GM18508 (cell line): ENCODE results near the gene RPP25.

Experiments
- ATAC-seq: cut with Tn5 transposase; IDR thresholded peaks from one replicate; pipeline ENCODE4 v1.9.1; 2021; ENCODE audit warnings: moderate number of reproducible peaks; ENCODE audit not compliant: insufficient read depth, unreplicated experiment

RPP25 gene, protein sequence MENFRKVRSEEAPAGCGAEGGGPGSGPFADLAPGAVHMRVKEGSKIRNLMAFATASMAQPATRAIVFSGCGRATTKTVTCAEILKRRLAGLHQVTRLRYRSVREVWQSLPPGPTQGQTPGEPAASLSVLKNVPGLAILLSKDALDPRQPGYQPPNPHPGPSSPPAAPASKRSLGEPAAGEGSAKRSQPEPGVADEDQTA

DNA sequence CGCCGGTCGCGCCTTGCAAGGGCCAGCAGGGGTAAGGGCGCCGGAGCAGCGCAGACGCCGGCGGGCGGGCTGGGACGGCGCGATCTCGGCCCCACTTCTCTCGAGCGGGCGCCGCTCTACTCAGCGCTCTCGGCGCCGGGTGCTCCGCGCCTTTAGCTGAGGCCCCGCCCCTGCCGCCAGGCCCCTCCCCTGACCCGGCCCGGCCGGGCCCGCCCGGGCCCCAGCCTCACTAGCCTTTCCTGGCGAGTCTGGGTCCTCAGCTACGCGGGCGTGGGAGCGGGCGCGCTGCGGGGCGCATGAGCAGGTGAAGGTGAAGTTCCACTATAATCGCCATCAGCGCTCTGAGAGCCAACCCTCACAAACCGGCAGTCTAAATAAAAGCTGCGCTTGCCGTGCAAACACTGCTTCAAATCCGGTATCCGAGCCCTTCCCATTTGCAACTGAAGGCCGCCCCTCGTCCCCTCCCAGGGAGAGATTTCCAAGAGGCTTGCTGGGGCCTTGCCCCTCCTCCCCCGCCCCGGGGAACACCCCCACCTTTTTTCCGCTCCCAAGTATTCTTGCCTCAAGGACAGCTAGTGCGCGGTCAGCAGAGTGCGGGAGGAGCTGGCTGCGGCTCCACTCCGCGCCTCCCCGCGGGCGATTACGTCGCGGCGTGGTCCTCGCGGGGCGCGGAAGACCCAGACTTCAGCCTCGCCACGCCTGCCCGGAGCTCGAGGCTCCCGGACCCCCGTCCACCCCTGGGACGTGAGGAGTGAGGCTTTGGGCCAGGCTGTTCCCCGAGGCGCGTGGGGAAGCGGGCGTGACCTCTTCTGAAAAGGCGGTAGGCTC is at the start of gene RPP25:
RPP25 (minus strand) TSS at position 125 of the 828 bp plus-strand sequence. CDS start 189 bp downstream, outside the sequence.
- no peak for ATAC-seq

DNA sequence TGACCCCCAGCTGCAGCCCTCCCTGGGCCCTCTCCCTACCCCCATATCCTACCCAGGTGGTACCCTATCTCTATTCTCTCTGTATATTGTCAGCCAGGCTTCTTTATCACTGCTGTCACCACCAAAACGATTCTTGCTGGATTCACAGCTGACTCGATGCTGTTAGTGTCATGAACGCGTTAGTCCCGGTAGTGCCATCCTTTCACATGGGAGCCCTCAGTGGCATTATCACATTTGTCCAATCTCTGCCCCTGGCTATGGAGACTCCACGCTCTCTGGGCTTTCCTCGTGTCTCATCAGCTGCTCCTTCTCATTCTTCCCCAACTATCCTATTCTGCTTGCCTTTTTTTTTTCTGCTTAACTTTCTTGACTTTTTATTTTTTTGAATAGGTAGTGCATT is 45.8 kb upstream of the RPP25 start:
- no peak for ATAC-seq

DNA sequence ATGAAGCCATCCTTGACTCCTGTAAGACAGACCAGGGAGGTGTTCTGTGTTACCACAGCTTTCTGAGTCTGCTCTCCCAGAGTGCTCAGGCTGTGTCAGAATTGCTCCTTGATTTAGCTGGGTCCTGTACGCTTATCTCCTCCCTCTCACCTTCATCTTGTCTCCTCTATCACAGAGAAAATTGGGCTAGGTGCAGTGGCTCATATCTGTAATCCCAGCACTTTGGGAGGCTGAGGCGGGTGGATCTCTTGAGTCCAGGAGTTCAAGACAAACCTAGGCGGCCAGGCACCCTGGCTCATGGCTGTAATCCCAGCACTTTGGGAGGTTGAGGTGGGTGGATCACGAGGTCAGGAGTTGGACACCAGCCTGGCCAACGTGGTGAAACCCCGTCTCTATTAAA is 44.7 kb upstream of the RPP25 start:
- no peak for ATAC-seq

DNA sequence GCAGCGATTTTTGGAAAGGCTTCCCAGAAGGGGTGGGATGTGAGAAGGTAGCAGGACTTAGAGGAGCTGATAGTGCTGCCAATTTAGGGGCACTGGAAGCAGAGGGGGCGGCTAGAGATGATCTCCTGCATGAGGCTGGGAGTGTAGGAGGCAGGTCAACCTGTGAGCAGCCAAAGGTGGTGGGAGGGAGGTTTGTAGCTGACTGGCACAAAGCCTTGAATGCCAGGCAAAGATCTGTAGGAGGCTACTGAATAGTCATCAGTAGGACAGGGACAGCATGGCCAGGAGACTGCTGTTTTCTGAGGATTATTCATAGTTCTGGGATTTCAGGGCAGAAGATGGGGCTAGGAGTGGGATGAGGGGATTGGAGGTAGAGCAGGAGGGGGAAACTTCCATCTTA is 41.0 kb upstream of the RPP25 start:
- no peak for ATAC-seq

DNA sequence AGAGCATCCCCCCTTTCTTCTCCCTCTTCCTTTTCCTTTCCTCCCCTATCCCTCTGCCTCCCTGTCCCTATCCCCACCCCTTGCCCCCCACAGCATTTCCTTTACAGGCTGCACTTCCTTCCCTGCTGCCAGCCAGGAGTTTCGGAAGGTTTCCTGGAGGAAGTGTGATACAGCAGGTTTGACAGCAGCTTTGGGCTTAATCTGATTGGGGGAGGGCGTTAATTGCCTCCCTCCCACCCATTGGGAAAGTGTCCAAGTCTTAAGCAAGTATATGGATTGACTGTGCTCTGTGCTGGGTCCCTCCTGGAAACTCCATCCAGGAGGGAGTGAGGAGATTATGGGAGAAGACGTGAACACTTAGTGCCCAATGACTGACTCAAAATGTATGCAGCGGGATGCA is 40.6 kb upstream of the RPP25 start:
- ATAC-seq = no peak

DNA sequence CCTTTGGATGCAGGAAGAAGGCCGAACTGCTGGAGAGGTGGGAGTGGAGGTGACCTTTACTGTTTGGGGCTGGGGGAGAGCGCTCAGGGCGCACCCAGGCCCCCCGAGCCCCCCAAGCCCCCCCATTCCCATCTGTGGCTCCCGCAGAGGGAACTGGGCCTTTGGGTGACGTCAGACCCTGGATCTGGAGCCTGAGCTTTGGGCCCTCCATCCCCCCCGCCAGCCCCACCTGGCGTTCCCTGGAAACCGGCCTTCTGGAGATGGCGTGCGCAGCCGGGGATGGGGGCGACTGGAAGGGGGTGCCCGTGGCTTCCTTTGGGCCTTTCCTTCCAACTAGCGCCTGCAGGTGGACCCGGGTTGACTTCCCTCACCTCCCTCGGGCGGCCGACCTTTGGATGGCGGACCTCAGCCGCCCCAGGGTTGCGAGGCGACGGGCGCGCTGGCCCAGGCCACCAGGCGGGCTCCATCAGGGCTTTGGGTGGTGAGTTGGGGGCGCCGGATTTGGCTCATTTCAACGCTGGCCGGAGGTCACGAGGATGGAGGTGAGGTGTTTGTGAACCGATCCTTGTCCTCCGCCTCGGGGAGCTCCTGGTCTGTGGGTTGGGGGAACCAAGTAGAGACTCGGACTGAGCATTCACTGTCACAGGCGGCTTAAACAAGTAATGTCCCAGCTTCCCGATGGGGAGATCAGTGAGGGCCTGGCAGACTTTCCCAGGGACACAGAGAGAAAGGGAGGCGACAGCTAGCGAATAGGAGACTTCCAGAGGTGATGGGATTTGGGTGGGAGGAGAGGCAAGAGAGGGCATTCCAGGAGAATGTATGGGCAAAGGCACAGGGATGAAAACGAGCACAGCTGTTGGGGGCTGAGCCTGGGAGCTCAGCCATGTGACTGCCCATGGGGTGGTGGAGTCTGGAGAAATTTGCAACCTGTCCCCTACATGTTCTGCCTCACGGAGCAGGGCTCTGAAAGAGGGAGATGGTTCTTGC is 39.5 kb upstream of the RPP25 start:
- no peak for ATAC-seq

DNA sequence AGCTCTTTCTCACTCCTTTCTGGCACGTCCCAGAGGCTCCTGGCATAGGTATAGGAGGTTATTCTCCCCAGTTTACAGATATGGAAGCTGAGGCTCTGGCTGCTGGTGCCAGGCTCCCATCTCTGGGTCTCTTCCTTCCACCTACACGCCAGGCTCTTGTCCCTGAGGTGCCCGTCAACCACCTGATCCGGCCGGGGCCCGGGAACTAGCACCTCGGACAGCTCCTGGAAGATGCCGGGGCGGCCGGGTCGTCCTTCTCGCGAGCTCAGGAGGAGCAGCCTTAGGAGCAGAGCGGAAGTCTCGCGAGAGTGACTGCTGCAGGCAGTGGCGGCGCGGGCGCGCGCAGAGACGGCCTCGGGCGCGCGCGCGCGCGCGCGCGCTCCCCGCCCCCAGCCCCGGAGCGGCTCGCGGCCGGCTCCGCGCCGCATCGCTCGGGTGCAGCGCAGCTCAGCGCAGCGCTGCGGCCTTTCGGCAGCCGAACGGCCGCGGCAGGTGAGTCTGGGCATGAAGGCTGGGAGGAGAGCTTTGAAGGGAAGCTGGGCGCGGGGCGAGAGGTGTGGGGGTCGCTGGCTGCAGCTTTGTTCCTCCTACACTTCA is 38.7 kb upstream of the RPP25 start, which contains the start of gene SCAMP5:
SCAMP5 (plus strand) TSS at position 382 of the 597 bp plus-strand sequence. CDS start 16,277 bp downstream, outside the sequence.
- ATAC-seq = no peak

DNA sequence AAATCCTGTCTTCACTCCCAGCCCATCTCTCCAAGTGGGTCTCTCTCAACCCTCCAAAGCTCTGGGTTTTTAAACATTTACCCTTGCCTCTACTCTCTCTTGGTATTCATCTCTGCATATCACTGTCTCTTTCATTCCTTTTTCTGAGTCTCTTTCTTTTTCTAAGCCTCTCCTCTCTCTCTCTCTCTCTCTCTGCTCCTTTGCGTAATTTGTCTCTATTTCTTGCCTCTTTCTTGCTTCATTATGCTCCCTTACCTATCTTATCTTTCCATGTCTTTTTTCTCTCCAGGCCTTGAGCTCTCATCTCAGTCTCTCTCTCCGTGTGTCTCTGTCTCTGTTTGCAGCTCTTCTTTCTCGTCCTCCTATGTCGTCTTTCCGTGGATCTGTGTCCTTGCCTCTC is 38.1 kb upstream of the RPP25 start:
- no peak for ATAC-seq

DNA sequence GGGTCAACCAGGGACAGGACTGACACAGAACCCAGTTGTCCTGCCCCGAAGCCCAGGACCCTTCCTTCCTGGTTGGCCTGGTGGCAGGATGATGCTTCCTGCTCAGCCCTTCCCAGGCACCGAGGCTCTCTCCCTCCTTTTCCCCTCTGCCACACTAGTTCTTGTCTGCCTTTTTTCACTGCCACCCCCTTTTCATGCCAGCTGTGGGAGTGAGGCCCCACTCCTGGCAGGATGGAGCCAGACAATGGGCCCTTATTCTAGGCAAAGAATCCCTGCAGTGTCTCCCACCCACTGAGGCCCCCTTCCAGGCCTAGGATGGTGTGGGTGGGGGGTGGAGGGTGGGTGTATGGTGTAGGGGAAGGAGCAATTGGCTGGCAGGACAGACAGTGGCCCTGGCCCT is 37.7 kb upstream of the RPP25 start:
- ATAC-seq = no peak

DNA sequence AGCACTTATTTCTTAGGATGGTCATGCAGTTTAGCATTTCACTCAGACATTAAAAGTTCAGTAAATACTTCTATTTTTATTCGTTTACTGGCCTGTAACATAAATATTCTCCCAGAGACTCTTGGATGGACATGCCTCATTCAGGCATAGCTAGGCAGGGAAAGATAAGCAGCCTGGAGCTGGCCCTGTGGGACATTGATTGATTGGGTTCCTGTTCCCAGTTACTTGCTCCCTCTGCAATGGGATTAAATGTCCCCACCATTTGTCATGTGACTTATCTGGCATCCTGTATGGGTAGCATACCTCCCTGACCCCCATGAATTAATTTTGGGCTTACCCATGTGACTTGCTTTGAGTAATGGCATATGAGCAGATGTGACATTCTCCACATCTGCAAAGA is 36.0 kb upstream of the RPP25 start:
- no peak for ATAC-seq

DNA sequence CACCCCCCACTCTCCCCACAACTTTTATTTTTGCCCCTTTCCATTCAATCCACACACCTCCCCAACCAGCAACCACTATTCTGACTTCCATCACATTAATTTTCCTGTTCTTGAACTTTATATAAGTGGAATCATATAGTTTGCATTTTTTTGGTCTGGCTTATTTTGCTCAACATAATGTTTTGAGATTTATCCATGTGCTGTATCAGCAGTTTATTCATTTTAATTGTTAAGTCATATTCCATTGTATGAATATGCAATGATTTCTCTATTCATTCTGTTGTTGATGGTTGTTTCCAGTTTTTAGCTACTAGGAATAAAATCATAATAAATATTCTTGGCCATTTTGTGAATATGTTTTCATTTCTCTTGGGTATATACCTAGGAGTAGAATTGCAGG is 33.0 kb upstream of the RPP25 start:
- ATAC-seq = no peak

DNA sequence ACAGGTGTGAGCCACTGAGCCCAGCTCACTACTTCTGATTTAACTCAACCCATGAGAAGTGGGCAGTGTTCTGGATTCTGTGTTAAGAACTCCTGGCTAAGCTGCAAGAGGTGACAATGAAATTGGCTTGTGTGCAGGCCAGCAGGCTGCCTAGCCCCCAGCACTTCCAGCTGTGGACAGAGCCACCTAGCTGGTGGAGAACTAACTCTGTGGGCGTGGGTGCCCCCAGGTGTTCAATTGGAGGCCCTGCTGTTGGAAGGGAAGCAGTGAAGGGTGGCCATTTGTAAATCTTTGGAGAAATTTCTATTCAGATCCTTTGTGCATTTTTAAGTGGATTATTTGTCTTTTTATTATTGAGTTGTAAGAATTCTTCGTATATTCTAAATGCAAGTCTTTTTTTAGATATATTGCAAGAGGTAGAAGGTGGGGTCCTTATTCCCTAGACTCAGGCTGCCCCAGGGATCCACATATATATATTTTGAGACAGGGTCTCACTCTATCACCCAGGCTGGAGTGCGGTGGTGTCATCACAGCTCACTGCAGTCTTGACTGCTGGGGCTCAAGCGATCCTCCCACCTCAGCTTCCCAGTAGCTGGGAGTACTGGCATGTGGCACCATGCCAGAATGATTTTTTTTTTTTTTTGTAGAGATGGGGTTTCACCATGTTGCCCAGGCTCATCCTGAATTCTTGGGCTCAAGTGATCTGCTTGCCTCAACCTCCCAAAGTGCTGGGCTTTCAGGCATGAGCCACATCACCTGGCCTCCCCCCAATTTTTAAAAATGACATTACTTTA is 31.6 kb upstream of the RPP25 start:
- no peak for ATAC-seq

DNA sequence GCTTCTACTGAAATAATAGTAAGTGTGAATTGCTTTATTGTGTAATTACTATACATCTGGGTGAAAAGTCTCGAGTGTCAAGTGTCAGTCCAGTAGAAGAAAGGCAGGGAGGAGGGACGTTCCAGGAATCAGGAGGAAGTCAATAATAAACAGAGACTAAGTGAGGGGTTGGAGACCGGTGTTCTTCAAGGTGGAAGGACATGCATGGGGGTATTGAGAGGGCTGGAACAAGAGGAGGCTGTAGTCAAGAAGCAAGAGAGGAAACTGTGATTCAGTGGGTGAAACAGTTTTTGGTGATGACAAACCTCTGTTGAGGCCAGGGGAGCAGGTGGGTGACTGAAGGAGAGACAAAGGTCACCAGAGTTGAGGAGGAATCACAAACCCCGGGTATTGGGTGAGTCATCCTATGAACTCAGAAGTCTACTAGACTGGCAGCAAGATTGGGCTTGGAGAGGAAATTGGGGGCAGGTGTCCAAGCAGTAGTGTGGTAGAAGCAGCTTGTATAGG is 27.2 kb upstream of the RPP25 start:
- ATAC-seq = no peak

DNA sequence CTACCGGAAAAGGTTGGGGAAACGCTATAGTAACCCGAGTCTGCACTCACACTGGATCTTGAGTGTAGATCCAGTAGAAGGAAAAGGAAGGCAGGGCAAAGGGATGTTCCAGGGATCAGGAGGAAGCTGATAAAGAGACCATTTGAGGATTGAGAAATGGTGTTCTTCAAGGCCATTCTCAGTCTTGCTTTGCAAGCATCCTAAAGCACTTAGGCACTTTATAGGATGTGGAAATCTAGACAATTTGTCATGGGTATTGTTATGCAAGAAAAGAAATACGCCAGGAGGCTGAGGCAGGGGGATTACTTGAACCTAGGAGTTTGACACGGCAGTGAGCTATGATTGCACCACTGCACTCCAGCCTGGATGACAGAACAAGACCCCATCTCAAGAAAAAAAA is 25.6 kb upstream of the RPP25 start:
- ATAC-seq = no peak

DNA sequence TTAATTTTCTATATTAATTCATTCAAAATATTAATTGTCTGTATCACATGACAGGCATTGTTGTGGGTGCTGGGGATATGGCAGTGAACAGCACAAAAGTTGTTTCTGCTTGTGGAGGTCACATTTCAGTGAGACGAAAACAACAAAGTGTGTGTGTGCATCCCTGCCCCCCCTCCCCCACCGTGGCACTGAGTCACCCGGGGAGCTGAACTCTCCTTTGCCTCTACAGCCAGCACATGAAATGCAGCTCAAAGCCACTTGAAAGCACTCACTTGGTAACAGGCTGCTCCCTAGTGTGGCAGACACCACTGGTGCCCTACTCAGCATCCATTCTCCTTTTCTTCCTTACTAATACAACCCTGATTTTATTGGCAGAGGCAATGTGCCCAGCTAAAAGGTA is 21.9 kb upstream of the RPP25 start:
- no peak for ATAC-seq

DNA sequence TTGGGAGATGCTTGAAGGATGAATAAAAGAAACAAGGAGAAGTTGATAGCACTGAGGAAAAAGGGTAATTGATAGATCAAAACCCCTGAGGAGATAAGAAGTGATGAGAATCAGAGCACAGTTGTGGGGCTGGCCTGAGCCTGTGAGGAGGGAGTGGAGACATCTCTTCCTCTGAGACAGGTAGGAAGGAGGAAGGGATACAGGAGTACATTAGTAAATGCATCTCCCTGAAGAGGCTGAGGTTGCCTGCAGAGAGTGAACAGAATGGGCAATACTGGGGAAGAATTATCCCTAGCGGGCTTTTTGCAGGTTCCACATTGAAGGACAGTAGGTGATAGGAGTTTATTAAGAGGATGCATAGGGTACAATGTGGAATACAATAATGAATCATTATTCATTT is 21.5 kb upstream of the RPP25 start:
- no peak for ATAC-seq

DNA sequence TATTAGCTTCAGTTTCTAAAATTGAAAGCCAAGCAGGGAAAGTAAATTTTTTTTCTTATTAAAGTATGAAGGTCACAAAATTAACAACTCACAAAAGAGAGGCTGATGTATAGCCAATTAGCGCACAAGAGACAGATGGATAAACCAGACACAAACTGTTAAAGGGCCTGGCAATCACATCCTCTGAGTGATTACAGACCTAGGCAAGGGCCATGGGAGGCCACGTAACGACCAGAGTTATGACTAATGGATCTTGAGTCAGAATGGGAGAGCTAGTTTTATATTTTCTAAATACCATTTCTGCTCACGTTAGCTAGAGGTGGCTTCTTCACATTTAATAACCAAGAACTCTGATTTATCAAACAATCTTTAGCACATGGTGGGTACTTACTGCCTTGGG is 21.0 kb upstream of the RPP25 start:
- no peak for ATAC-seq

DNA sequence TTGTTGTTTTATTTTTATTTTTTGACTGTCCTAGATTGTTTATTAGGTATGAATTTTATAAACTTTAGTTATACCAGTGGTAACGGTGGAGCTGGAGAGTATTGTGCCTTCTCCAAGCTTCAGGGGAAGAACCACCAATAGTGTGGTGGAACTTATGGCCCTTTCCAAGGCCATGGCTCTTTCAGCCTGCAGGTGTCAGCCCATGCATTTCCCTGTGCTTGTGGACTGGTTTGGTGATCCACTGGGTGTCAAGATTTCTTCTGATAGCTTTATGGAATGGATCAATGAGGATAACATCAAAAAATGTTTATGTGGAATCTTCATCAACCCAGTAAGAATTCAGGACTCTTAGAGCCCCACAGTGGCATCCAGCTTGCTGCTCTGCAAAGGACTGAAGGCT is 19.6 kb upstream of the RPP25 start:
- ATAC-seq = no peak

DNA sequence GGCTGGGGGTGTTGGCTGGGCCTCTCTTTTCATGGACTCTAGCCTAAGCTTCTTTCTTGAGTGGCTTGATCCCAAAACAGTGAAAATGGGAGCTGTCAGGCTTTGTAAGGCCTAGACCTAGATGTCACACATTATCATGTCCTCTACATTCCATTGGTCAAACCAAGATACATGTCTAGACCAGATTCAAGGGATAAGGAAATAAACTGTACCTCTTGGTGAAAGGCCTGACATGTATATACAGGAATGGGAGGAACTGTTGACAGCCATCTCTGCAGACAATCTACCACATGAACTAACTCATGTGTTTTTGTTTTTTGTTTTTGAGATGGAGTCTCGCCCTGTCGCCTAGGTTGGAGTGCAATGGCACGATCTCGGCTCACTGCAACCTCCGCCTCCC is 11.1 kb upstream of the RPP25 start:
- ATAC-seq = no peak
